ENCODE measurements around the gene GOLGA6L26. TPM values are rescaled to one million over a fixed set of nuclear protein-coding genes. Genes with fewer than 3 reads are reported as not detected.
"Not testable (repeated sequence)": the region's sequence is repeated elsewhere in the genome, so short reads cannot be mapped to it uniquely, and the experiment has no call there.

The GOLGA6L26 gene
- total and polyA plus RNA-seq, 2 donors (not counting 1 experiment from before 2014, with no cell fraction given) = not detected

- ATAC-seq (ENCODE audit: low read depth) (no peak), DNase-seq (no peak)
- H3K27ac ChIP-seq (ENCODE audit: low read length in 2 of 2) = no peak overlapping the region
- no peaks in the 10 kb centered on the region for H4K20me1 ChIP-seq (ENCODE audit: control insufficient read depth, insufficient read depth, low read length, poor library complexity, severe bottlenecking)
- no peaks in the 10 kb centered on the region for H3K4me1 ChIP-seq (ENCODE audit: control insufficient read depth in 2 of 2, insufficient read depth in 2 of 2, low read length in 2 of 2)
- H2AFZ ChIP-seq (ENCODE audit: insufficient read depth, low read depth, low read length, poor library complexity, severe bottlenecking) = no peak overlapping the region
- ChIA-PET POLR2A (no interaction called here), CTCF (no interaction called here)
- no peaks in the 10 kb centered on the region for H3K36me3 ChIP-seq (replicated peaks in 1 of 2; ENCODE audit: control extremely low read depth in 1 of 2, control insufficient read depth in 1 of 2, extremely low read depth in 1 of 2, insufficient read depth in 2 of 2, low read length in 1 of 2)
- H3K27ac Mint-ChIP-seq = no peak overlapping the region
- TF ChIP-seq EZH2 (IDR thresholded peaks at IDR 0.05; ENCODE audit: borderline replicate concordance, insufficient read depth, low read depth, low read length, poor library complexity, severe bottlenecking) (no peak), CTCF (IDR thresholded peaks at IDR 0.05) (no peak)
- H3K4me3 Mint-ChIP-seq = no peak overlapping the region
- H3K9me3 Mint-ChIP-seq (ENCODE audit: insufficient read depth) = no peaks in the 10 kb centered on the region
- H3K9ac ChIP-seq (ENCODE audit: low read length) = no peak overlapping the region
- H3K4me1 Mint-ChIP-seq = no peaks in the 10 kb centered on the region
- no peaks in the 10 kb centered on the region for H3K9me3 ChIP-seq (ENCODE audit: control extremely low read depth in 1 of 3, control insufficient read depth in 2 of 3, insufficient read depth in 1 of 3, low read length in 2 of 3)
- no peak overlapping the region for H3K4me2 ChIP-seq (replicated peaks; ENCODE audit: low read depth, low read length, poor library complexity, severe bottlenecking)
- no peaks in the 10 kb centered on the region for H3K27me3 Mint-ChIP-seq
- H3K27me3 ChIP-seq (replicated peaks in 1 of 4; ENCODE audit: control extremely low read depth in 1 of 4, control insufficient read depth in 3 of 4, insufficient read depth in 4 of 4, low read length in 3 of 4) = no peaks in the 10 kb centered on the region
- 69% methylated on average over 12 of the region's 15 CpGs for whole genome bisulfite sequencing (ENCODE audit: insufficient coverage)
- intact Hi-C loops (cut with micrococcal nuclease) = no loop called here
- no peak overlapping the region for H3K4me3 ChIP-seq (ENCODE audit: control extremely low read depth in 1 of 5, extremely low read depth in 1 of 5, insufficient read depth in 1 of 5, low read depth in 2 of 5, low read length in 4 of 5)
- H3K79me2 ChIP-seq (ENCODE audit: control insufficient read depth, insufficient read depth, low read length) = no peaks in the 10 kb centered on the region
Observed at GRCh38 chr15:23372284-23372683, 38.3 kb upstream of the GOLGA6L26 start.

DNA sequence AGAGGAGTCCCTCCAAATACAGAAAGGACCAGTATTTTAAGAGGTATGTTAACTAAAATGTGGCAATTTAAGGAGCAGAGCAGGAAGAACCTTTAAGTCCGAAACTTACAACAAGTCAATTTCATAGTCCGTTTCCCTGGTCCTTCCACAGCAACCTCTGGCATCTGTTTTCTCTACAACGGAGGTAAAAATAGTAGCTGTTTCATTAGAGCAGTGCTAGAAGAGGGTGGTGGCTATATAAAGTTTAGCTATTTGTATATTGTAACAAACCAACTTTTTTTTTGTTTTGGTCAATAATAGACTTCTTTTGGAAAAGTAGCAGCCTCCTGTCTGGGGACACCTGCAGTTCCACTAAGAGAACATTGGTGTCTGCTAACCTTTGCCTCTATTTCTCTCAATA is 37.9 kb upstream of the GOLGA6L26 start:
- WGBS (ENCODE audit: insufficient coverage) = no CpG with 5 or more reads among the region's 3 CpGs
- H4K20me1 ChIP-seq (ENCODE audit: control insufficient read depth, insufficient read depth, low read length, poor library complexity, severe bottlenecking); H3K27ac ChIP-seq (ENCODE audit: low read length in 2 of 2); H3K27ac Mint-ChIP-seq; DNase-seq; H3K36me3 ChIP-seq (replicated peaks in 1 of 2; ENCODE audit: control extremely low read depth in 1 of 2, control insufficient read depth in 1 of 2, extremely low read depth in 1 of 2, insufficient read depth in 2 of 2, low read length in 1 of 2); CTCF ChIA-PET; H3K9me3 ChIP-seq (ENCODE audit: control extremely low read depth in 1 of 3, control insufficient read depth in 2 of 3, insufficient read depth in 1 of 3, low read length in 2 of 3); ATAC-seq (ENCODE audit: low read depth); H3K79me2 ChIP-seq (ENCODE audit: control insufficient read depth, insufficient read depth, low read length); H3K4me1 Mint-ChIP-seq; intact Hi-C loops (cut with micrococcal nuclease); POLR2A ChIA-PET; H3K4me3 Mint-ChIP-seq; H3K27me3 Mint-ChIP-seq; H3K4me2 ChIP-seq (replicated peaks; ENCODE audit: low read depth, low read length, poor library complexity, severe bottlenecking); H3K4me3 ChIP-seq (ENCODE audit: control extremely low read depth in 1 of 5, extremely low read depth in 1 of 5, insufficient read depth in 1 of 5, low read depth in 2 of 5, low read length in 4 of 5); H3K4me1 ChIP-seq (ENCODE audit: control insufficient read depth in 2 of 2, insufficient read depth in 2 of 2, low read length in 2 of 2); H2AFZ ChIP-seq (ENCODE audit: insufficient read depth, low read depth, low read length, poor library complexity, severe bottlenecking); H3K9ac ChIP-seq (ENCODE audit: low read length); H3K9me3 Mint-ChIP-seq (ENCODE audit: insufficient read depth); H3K27me3 ChIP-seq (replicated peaks in 1 of 4; ENCODE audit: control extremely low read depth in 1 of 4, control insufficient read depth in 3 of 4, insufficient read depth in 4 of 4, low read length in 3 of 4): not testable (repeated sequence)

DNA sequence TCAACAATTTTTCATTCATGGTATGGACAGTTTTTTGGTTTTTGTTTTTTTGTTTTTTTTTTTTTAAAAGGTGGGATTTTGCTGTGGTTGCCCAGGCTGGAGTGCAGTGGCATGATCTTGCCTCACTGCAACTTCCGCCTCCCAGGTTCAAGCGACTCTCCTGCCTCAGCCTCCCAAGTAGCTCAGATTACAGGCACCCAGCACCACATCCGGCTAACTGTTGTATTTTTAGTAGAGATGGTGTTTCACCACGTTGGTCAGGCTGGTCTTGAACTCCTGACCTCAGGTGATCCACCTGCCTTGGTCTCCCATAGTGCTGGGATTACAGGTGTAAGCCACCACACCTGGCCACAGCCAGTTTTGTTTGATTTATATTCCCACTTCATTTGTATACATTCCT is 37.1 kb upstream of the GOLGA6L26 start:
- H3K27ac Mint-ChIP-seq, POLR2A ChIA-PET: not testable (repeated sequence)

More for the DNA sequence above, 37.1 kb upstream of the GOLGA6L26 start:
- intact Hi-C loops (cut with micrococcal nuclease); H2AFZ ChIP-seq (ENCODE audit: insufficient read depth, low read depth, low read length, poor library complexity, severe bottlenecking); H3K4me1 Mint-ChIP-seq; H3K4me3 ChIP-seq (ENCODE audit: control extremely low read depth in 1 of 5, extremely low read depth in 1 of 5, insufficient read depth in 1 of 5, low read depth in 2 of 5, low read length in 4 of 5); H4K20me1 ChIP-seq (ENCODE audit: control insufficient read depth, insufficient read depth, low read length, poor library complexity, severe bottlenecking); H3K27me3 ChIP-seq (replicated peaks in 1 of 4; ENCODE audit: control extremely low read depth in 1 of 4, control insufficient read depth in 3 of 4, insufficient read depth in 4 of 4, low read length in 3 of 4); H3K4me3 Mint-ChIP-seq; H3K4me2 ChIP-seq (replicated peaks; ENCODE audit: low read depth, low read length, poor library complexity, severe bottlenecking); H3K9ac ChIP-seq (ENCODE audit: low read length); DNase-seq; H3K9me3 ChIP-seq (ENCODE audit: control extremely low read depth in 1 of 3, control insufficient read depth in 2 of 3, insufficient read depth in 1 of 3, low read length in 2 of 3); ATAC-seq (ENCODE audit: low read depth); H3K36me3 ChIP-seq (replicated peaks in 1 of 2; ENCODE audit: control extremely low read depth in 1 of 2, control insufficient read depth in 1 of 2, extremely low read depth in 1 of 2, insufficient read depth in 2 of 2, low read length in 1 of 2); H3K27ac ChIP-seq (ENCODE audit: low read length in 2 of 2); H3K4me1 ChIP-seq (ENCODE audit: control insufficient read depth in 2 of 2, insufficient read depth in 2 of 2, low read length in 2 of 2); H3K9me3 Mint-ChIP-seq (ENCODE audit: insufficient read depth); H3K27me3 Mint-ChIP-seq; H3K79me2 ChIP-seq (ENCODE audit: control insufficient read depth, insufficient read depth, low read length): not testable (repeated sequence)
- CTCF ChIA-PET = interaction anchor here (0.7 kb wide), 1 partner anchor 335 kb away, joined by 3 read pairs; no protein-coding TSS in a partner anchor
- no CpG with 5 or more reads among the region's 4 CpGs for WGBS (ENCODE audit: insufficient coverage)

All from B cell (primary cell).